ELR (cell line): Measurements from ENCODE around the gene PRDM4.

ENCODE experiments used
- DNase-seq: peaks from one replicate; pipeline ENCODE4 v3.0.0-alpha.2; 2015; ENCODE audit warnings: low read depth

Gene PRDM4

GRCh38 chr12:107685360-107686248 lies 75.3 kb downstream of the PRDM4 start, which contains the start of gene PWP1:
Gene PWP1, plus strand, starts transcription at chr12:107685799. Its CDS starts 101 bp downstream, at chr12:107685900.
- peak; percentile 95 for DNase-seq

GRCh38 chr12:107684990-107685359 lies 76.0 kb downstream of the PRDM4 start:
- DNase-seq = peak; percentile 50

GRCh38 chr12:107684029-107684795 lies 76.7 kb downstream of the PRDM4 start:
- DNase-seq = peak; percentile 15
